NCI-H1092 treated with DMSO at 0.1 percent for 48 hours (cell line): ENCODE results near the gene DBF4B.
A peak's percentile ranks its signal among the peaks of the same experiment; 100 is the strongest.

Experiments
- DNase-seq: peaks from one replicate; lab custom pipeline; 2025; lab: John Stamatoyannopoulos, UW

Gene DBF4B

GRCh38 chr17:44759916-44760243 lies 51.4 kb downstream of the DBF4B start:
- no peak for DNase-seq

- DNase-seq: no peak
These were observed 52.2 kb downstream of the DBF4B start for GRCh38 chr17:44760474-44761308.

GRCh38 chr17:44761932-44762810 lies 53.7 kb downstream of the DBF4B start:
- no peak for DNase-seq

- DNase-seq: no peak
These were observed 54.7 kb downstream of the DBF4B start for GRCh38 chr17:44763170-44763569.

- DNase-seq: no peak
These were observed 57.5 kb downstream of the DBF4B start for GRCh38 chr17:44765965-44766364.

- DNase-seq: no peak
These were observed 58.1 kb downstream of the DBF4B start for GRCh38 chr17:44766409-44767038.

GRCh38 chr17:44767493-44767892 lies 59.0 kb downstream of the DBF4B start:
- DNase-seq: no peak

- no peak for DNase-seq
These were observed 60.2 kb downstream of the DBF4B start for GRCh38 chr17:44768505-44769142.

GRCh38 chr17:44769230-44769629 lies 60.8 kb downstream of the DBF4B start:
- no peak for DNase-seq

GRCh38 chr17:44769647-44770084 lies 61.2 kb downstream of the DBF4B start:
- no peak for DNase-seq

GRCh38 chr17:44770166-44770925 lies 61.9 kb downstream of the DBF4B start:
- no peak for DNase-seq

- no peak for DNase-seq
These were observed 64.0 kb downstream of the DBF4B start for GRCh38 chr17:44772308-44773045.

- DNase-seq: no peak
These were observed 64.7 kb downstream of the DBF4B start for GRCh38 chr17:44773140-44773539.

GRCh38 chr17:44774271-44775135 lies 66.0 kb downstream of the DBF4B start:
- peak; percentile 77 for DNase-seq

GRCh38 chr17:44775136-44775837 lies 66.8 kb downstream of the DBF4B start:
- peak; percentile 96 for DNase-seq

GRCh38 chr17:44775838-44776621 lies 67.6 kb downstream of the DBF4B start:
- peak; percentile 43 for DNase-seq

GRCh38 chr17:44776628-44777393 lies 68.3 kb downstream of the DBF4B start:
- no peak for DNase-seq
